Measurements from ENCODE around the gene SRGAP1. TPM values are rescaled to one million over a fixed set of nuclear protein-coding genes. Genes with fewer than 3 reads are reported as not detected.

Gene SRGAP1
- total RNA-seq, 1 donor from 2014 or later = 14.8 TPM

- Mint-ChIP-seq H3K4me3 (no peak overlapping the region), H3K27me3 (ENCODE audit: low read depth) (no peaks in the 10 kb centered on the region), H3K27ac (ENCODE audit: unreplicated experiment) (no peak overlapping the region), H3K36me3 (ENCODE audit: low read depth) (peaks cover 18% of the 10 kb centered on the region), H3K9me3 (no peaks in the 10 kb centered on the region), H3K4me1 (peaks cover 14% of the 10 kb centered on the region)
- DNase-seq (ENCODE audit: low read depth, low spot score) = no peak
- TF ChIP-seq CTCF (conservative IDR thresholded peaks at IDR 0.05) = no peak
Measured at GRCh38 chr12:63997198-63997597, 152.7 kb downstream of the SRGAP1 start.

- no peak overlapping the region for H3K4me3 Mint-ChIP-seq
- H3K9me3 Mint-ChIP-seq = no peaks in the 10 kb centered on the region
- peaks cover 14% of the 10 kb centered on the region for H3K4me1 Mint-ChIP-seq
- no peak for TF ChIP-seq CTCF (conservative IDR thresholded peaks at IDR 0.05)
- peaks cover 21% of the 10 kb centered on the region for H3K36me3 Mint-ChIP-seq (ENCODE audit: low read depth)
- H3K27me3 Mint-ChIP-seq (ENCODE audit: low read depth) = no peaks in the 10 kb centered on the region
- DNase-seq (ENCODE audit: low read depth, low spot score) = no peak
- H3K27ac Mint-ChIP-seq (ENCODE audit: unreplicated experiment) = no peak overlapping the region
Measured at GRCh38 chr12:63998584-63998983, 154.1 kb downstream of the SRGAP1 start.

DNA sequence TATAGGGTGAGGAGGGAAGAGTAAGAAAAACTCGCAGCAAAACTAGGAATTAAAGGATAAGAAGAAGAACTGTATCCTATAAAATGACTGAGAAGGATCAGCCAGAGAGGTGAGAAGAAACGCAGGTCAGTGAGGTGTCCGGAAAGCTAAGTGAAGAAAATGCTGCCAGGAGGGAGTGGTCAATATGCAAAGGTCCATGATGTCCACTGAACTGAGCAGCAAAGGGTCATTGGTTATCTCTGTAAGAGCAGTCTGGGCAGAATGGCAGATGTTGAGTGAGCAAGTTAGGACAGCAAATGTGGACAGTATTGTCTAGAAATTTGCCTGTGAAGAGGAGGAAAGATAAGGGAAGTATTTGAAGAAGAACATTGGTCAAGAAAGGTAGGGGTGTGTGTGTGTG is 155.4 kb downstream of the SRGAP1 start:
- no peaks in the 10 kb centered on the region for H3K27me3 Mint-ChIP-seq (ENCODE audit: low read depth)
- H3K4me3 Mint-ChIP-seq = no peak overlapping the region
- no peak for DNase-seq (ENCODE audit: low read depth, low spot score)
- H3K27ac Mint-ChIP-seq (ENCODE audit: unreplicated experiment) = no peak overlapping the region
- no peaks in the 10 kb centered on the region for H3K9me3 Mint-ChIP-seq
- no peak for TF ChIP-seq CTCF (conservative IDR thresholded peaks at IDR 0.05)
- peaks cover 7% of the 10 kb centered on the region for H3K4me1 Mint-ChIP-seq
- H3K36me3 Mint-ChIP-seq (ENCODE audit: low read depth) = peaks cover 25% of the 10 kb centered on the region

DNA sequence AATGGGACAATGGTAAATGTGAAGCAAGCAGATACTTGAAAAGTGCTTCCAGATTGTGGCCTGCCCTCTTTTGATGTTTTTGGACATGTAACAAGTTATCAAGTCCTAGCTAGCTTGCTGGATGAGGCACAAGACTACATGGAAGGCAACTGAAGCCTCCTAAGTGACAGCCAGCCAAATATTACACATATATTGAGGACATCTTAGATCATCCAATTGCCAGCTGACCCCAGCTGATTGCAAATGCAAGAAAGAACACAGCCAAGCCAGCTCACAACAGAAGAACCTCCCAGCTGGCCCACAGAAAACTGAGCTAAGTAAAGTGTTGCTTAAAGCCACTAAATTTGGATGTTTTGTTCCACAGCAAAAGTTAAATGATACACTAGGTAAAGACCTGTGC is 156.9 kb downstream of the SRGAP1 start:
- no peak for DNase-seq (ENCODE audit: low read depth, low spot score)
- Mint-ChIP-seq H3K27me3 (ENCODE audit: low read depth) (no peaks in the 10 kb centered on the region), H3K27ac (ENCODE audit: unreplicated experiment) (no peak overlapping the region), H3K4me1 (no peaks in the 10 kb centered on the region), H3K36me3 (ENCODE audit: low read depth) (peaks cover 31% of the 10 kb centered on the region), H3K4me3 (no peak overlapping the region), H3K9me3 (no peaks in the 10 kb centered on the region)
- TF ChIP-seq CTCF (conservative IDR thresholded peaks at IDR 0.05) = no peak

DNA sequence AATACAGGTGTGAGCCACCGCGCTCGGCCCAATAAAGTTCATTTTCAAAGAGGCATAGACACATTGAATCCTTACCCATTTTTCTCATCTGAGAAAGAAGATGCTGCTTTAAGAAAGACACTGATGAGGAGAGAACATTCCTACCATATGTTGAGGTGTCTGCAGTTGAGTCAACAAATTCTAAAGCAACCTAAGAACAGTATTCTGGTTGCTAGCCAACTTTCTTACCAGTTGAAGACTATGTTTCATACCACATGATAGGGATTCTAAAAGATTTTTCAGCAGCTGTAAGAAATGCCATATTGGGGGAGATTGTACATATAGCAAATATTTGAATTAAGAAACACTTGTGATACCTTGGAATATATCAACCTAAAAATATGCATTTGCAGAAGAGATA is 160.1 kb downstream of the SRGAP1 start:
- peaks cover 3% of the 10 kb centered on the region for H3K4me1 Mint-ChIP-seq
- H3K27ac Mint-ChIP-seq (ENCODE audit: unreplicated experiment) = no peak overlapping the region
- DNase-seq (ENCODE audit: low read depth, low spot score) = no peak
- H3K36me3 Mint-ChIP-seq (ENCODE audit: low read depth) = peaks cover 31% of the 10 kb centered on the region
- H3K4me3 Mint-ChIP-seq = no peak overlapping the region
- TF ChIP-seq CTCF (conservative IDR thresholded peaks at IDR 0.05) = no peak
- no peaks in the 10 kb centered on the region for H3K27me3 Mint-ChIP-seq (ENCODE audit: low read depth)
- no peaks in the 10 kb centered on the region for H3K9me3 Mint-ChIP-seq
